Activated T-helper 1 cell treated with Interleukin-2 at 50 U/mL for 16 hours (primary cell): ENCODE results near the gene PRR12.
"Not testable (repeated sequence)": the region's sequence is repeated elsewhere in the genome, so short reads cannot be mapped to it uniquely, and the experiment has no call there.

Experiments
- DNase-seq: peaks from one replicate; pipeline ENCODE4 v3.0.0-alpha.2; 2020; ENCODE audit warnings: low read depth

Gene PRR12

DNA sequence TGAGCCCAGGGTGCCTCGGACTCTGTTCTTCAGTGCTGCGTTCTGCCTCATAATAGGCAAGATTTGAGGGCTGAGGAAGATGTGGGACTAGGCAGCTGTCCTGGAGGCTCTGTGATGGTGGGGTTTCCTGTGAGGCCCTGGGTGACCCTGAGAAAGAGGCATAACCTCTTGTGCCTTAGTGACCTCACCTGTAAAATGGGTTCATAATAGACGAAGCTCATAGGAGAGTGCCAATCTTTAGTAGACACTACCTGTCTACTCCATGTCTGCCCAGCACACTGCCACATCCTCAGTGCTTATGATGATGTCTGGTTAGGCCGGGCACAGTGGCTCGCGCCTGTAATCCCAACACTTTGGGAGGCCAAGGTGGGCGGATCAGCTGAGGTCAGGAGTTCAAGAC, 25.6 kb downstream of the PRR12 start:
- no peak for DNase-seq

- no peak for DNase-seq
Measured at GRCh38 chr19:49616945-49617344, 26.0 kb downstream of the PRR12 start.

DNA sequence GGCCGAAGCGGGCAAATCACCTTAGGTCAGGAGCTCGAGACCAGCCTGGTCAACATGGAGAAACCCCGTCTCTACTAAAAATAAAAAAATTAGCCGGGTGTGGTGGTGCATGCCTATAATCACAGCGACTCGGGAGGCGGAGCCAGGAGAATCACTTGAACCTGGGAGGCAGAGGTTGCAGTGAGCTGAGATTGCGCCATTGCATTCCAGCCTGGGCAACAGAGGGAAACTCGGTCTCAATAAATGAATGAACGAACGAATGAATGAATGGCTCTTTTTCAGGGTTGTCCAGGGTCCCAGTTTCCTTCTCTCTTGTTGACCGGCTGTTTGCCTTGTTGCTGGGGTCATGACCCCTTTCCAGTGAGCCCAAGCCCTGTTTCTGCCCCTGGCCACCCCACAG, 26.9 kb downstream of the PRR12 start:
- DNase-seq = not testable (repeated sequence)

GRCh38 chr19:49624967-49625910, 34.3 kb downstream of the PRR12 start:
- DNase-seq = no peak

GRCh38 chr19:49626226-49626625, 35.2 kb downstream of the PRR12 start:
- DNase-seq = no peak

DNA sequence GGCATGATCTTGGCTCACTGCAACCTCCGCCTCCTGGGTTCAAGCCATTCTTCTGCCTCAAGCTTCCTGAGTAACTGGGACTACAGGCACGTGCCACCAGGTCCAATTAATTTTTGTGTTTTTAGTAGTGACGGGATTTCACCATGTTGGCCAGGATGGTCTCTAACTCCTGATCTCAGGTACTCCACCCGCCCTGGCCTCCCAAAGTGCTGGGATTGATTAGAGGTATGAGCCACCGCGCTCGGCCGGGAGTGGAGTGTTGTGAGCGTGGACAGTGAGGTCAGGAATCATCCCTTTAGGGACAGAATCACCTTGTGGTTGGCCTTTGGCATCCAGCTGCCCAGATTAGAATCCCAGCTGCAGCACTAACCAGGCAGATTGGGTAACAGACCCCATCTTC, 38.7 kb downstream of the PRR12 start:
- no peak for DNase-seq

DNA sequence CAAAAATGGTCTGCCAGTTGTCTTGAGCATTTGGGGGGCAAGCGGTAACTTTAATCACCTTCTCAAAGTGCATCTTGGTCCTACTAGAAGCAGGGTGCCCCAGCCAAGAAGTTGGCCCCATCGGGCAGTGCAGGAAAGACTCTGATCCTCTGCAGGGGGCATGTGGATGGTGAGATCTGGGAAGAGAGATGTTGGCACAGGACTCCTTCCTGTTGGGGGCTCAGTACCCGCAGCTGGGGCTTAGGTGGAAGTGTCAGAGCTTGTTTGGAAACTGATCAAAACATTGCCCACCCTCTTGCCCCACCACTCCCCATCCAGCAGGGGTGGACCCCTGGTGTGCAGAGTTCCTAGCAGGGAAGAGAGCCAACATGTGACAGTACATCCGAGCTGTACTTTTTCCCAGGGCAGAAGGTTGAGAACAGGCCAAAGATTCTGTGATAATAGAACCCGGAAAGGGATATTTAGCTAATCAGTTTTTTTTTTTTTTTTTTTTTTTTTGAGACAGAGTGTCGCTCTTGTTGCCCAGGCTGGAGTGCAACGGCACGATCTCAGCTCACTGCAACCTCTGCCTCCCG, 40.1 kb downstream of the PRR12 start:
- DNase-seq = no peak

DNA sequence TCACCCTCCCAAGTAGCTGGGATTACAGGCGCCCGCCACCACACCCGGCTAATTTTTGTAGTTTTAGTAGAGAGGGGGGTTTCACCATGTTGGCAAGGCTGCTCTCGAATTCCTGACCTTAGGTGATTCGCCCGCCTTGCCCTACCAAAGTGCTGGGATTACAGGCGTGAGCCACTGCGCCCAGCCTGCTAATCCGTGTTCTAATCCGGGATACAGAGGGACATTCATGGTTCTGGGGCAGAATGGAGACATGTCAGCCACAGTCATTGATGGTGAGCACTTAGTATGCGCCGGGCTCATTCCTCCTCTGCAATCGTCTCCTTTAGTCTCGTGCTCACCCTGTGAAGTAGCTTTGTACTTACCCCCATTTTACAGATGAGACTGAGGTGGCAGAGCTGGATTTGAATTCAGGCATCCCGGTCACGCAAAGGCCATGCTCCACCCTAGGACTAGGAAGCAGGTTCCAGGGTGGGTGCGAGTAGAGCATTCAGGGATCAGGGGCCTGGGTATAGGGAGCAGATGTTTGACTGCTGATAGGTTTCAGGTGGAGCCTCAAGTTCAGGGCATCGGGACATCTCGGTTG, 40.7 kb downstream of the PRR12 start:
- DNase-seq = no peak

DNA sequence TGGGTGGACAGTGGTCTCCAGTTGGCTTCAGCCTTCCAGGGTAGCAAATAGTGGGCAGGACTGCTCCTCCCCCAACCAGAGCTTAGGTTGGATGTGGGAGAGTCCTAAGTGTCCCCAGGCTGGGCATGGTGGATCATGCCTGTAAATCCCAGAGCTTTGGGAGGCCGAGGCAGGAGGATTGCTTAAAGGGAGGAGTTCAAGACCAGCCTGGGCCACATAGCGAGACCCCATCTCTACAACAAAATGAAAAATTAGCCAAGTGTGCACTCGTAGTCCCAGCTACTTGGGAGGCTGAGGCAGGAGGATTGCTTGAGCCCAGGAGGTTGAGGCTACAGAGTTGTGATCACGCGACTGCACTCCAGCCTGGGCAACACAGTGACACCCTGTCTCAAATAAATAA, 41.6 kb downstream of the PRR12 start:
- DNase-seq = no peak

DNA sequence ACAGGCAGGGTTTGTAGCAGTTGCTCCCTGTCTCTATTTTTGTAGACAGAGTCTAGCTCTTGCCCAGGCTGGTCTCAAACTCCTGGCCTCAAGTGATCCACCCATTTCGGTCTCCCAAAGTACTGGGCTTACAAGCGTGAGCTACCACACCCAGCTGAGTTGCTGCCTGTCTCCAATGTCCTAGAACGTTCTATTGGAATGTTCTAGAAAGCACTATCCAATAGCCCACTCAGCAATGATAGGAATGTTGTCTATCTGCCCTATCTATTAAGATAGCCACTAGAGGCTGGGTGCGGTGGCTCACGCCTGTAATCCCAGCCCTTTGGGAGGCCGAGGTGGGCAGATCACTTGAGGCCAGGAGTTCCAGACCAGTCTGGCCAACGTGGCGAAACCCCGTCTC, 42.3 kb downstream of the PRR12 start:
- not testable (repeated sequence) for DNase-seq

- no peak for DNase-seq
Measured at GRCh38 chr19:49635530-49636232, 44.7 kb downstream of the PRR12 start.

- no peak for DNase-seq
Measured at GRCh38 chr19:49636233-49636932, 45.4 kb downstream of the PRR12 start.

GRCh38 chr19:49637821-49638738, 47.1 kb downstream of the PRR12 start:
- no peak for DNase-seq

GRCh38 chr19:49639401-49640112, 48.6 kb downstream of the PRR12 start:
- DNase-seq = no peak

DNA sequence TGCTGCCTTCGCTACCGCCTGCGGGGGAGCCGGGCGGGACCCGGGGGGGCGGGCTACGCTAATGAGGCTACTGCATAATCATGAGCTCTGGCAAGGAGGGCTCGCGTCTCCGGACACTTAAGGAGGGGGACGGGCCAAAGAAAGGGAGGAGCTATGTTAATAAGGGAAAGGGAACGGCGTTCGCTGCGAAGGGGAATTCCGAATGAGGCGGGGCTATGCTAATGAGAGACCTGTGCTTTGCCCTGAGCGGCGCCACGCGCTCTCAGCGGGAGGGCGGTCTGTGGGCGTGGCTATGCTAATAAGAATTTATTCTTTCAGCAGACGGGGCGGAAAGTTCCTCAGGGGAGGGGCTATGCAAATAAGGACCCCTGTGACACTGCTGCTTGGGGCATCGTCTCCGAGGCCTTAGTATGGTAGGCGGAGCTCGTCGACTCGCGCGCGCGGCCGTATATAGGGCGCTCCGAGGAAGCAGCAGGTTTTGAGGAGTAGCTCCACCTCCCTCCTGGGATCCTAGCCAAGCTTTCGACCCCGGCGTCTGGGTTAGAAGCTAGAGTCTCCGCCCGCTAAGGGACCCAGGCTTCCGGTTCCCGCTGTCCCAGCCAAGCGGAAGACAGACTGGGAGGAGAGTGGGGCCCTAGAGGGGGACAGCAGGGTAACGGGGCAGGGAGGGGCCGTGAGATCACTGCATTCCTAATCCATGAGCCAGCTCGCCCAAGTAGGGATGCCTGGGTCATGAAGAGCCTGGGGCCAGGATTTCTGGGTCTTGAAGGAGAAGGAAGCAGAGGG, 49.3 kb downstream of the PRR12 start, which contains the start of gene RRAS:
Gene RRAS, minus strand, starts transcription at position 31 of the 786 bp plus-strand sequence. CDS start 45 bp downstream, outside the sequence.
- peak; percentile 99 for DNase-seq

DNA sequence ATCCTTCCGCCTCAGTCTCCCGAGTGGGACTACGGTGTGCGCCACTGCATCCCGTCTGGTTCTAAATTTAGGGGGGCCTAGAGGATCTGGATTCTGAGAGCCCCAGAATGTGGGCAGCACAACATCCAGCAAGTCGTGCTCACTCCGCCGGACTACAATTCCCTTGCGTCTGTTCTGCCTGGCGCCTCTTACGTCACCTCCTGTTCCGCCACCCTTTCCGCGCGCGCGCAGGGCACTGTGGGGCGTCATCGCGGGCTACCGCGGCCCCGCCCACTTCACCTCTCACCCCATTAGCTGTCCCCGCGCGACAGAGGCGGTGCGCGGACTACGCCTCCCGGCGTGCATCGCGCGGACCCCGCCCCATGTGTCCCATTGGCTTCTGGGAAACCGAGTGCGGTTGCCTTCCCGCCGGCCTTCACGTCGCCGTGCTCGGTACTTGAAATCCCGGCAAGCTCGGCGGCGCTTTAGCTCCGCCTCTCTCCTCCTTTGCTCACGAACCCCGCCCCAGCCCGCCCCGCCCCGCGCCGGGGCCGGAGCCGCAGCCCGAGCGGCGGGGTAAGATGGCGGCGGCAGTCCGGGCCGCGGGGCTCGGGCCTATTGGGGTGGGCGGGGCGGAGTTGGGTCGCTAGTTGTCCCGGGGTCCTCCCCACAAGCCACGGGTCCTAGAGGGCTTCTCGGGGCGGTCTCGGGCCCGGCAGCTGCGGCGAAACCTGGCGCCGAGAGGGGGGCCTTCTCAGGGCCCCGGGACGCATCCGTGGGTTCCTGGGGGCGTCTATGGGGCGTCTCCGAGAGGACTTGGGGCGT, 50.9 kb downstream of the PRR12 start, which contains the start of gene SCAF1:
Gene SCAF1, plus strand, starts transcription at position 522 of the 804 bp plus-strand sequence. CDS start 2,818 bp downstream, outside the sequence.
- DNase-seq = peak; percentile 100

DNA sequence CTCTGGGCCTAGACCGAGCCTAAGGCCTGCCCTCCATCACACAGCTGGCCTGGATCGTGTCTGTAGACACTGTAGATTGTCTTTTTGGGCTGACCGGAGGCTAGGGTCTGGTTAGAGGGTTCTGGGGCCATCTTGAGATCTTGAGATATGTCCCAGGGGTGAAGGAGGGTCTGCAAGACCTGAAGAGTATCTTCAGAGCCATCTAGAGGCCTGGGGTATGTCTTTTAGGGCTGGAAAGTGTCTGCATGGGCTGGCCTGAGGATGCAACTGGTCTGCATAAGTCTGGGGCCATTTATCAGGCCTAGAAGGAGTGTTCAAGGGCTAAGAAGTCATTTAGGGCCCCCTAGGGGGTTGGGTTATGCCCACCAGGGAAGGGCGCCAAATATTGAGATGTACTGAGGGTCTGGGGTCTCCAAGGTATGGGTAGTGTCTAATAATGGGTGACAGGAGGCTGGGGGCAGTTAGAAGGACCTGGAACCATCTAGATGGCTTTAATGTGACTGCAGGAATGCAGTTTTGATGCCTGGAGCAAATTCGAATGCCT, 51.6 kb downstream of the PRR12 start:
- DNase-seq = no peak

DNA sequence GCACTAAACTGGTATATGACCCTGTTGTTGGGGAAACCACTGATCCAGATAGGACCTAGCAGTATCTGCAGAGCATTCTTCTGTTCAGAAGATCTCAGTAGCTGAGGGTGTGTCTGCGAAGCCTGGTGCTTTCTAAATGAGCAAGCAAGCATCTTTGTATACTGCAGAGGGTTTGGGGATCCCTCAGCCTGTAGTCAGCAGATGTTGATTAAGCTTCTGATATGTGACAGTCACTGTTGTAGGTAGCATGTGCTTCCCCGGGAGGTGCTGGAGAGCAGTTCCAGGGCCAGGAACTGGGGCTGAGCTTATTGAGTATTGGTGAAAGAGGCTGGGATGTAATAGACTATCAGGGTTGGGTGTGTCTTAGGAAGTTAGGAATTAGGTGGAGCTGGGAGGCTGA, 52.5 kb downstream of the PRR12 start:
- DNase-seq = no peak
